Urinary bladder (tissue), 4 donors: ENCODE measurements around the gene TUBAL3. TPM values are rescaled to one million over a fixed set of nuclear protein-coding genes. Genes with fewer than 3 reads are reported as not detected.

Experiments used
- DNase-seq: peaks from one replicate; pipeline ENCODE4 v3.0.0-alpha.2; 2015; ENCODE audit errors: extremely low spot score
- H3K27ac ChIP-seq: one replicate; pipeline ENCODE4 v1.5.1; 2013; ENCODE audit warnings: low read depth, mild to moderate bottlenecking, moderate library complexity
- H3K36me3 ChIP-seq: one replicate; pipeline ENCODE4 v1.6.1; 2013; ENCODE audit warnings: mild to moderate bottlenecking, moderate library complexity; ENCODE audit not compliant: insufficient read depth
- H3K4me1 ChIP-seq: one replicate; pipeline ENCODE4 v1.6.1; 2013; ENCODE audit warnings: mild to moderate bottlenecking, moderate library complexity; ENCODE audit not compliant: insufficient read depth
- H3K4me3 ChIP-seq: one replicate; pipeline ENCODE4 v1.5.1; 2013; ENCODE audit warnings: low read depth, low read length
- WGBS: extraction: QIAGEN DNeasy Blood & Tissue Kit; methylation state at CpG from one replicate; pipeline ENCODE4 v1.1.7; 2013; 5-methylcytosine and 5-hydroxymethylcytosine counted together
- polyA plus RNA-seq: library from polyadenylated mRNA; stranded (reverse); fragments of 200-250 nt; gene quantifications from one replicate; pipeline ENCODE4 v1.2.3, GENCODE V29; 2013
- total RNA-seq: library from RNA; depleted of rRNA; stranded (reverse); fragments of >200 nt; gene quantifications from one replicate; pipeline ENCODE4 v1.2.3, GENCODE V29; 2014
- donor health status: healthy with polysubstance abuse.
- donor health status: healthy.

Gene TUBAL3
- total and polyA plus RNA-seq, 2 donors, result 0.05 to 0.16 TPM

- WGBS, result 66% methylated on average over 9 of the region's 9 CpGs
- DNase-seq, result no peak
- H3K36me3 ChIP-seq, result no peaks in the 10 kb centered on the region
- no peaks in the 10 kb centered on the region for H3K4me1 ChIP-seq
- H3K27ac ChIP-seq, result no peak overlapping the region
- no peak overlapping the region for H3K4me3 ChIP-seq
Observed at GRCh38 chr10:5442065-5442989, 37.7 kb upstream of the TUBAL3 start.

GRCh38 chr10:5441106-5441505 is 36.5 kb upstream of the TUBAL3 start:
- WGBS, result 87% methylated on average over 4 of the region's 4 CpGs
- no peak for DNase-seq
- H3K36me3 ChIP-seq, result no peaks in the 10 kb centered on the region
- H3K27ac ChIP-seq, result no peak overlapping the region
- H3K4me1 ChIP-seq, result no peaks in the 10 kb centered on the region
- H3K4me3 ChIP-seq, result no peak overlapping the region

DNA sequence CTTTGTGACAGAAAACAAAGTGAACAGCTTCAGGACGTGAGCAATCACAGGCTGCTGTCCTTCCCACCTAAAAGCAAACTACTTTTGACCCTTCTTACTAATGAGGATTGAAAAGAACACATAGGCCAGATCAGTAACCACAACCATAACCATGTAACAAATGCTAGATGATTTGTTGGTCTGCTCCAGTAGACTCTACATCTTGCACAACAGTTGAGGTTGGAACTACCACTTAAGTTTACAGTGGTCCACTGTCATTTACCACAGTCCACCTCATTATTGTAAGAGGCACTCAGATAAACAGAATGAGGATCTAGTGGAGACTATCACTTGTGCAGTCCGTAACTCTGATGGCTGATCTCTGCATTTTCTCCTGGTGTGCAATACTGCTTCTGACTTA is 35.6 kb upstream of the TUBAL3 start:
- H3K36me3 ChIP-seq, result no peaks in the 10 kb centered on the region
- no peak overlapping the region for H3K27ac ChIP-seq
- no peak overlapping the region for H3K4me3 ChIP-seq
- H3K4me1 ChIP-seq, result no peaks in the 10 kb centered on the region
- no peak for DNase-seq
- WGBS, result 92% methylated on average over 2 of the region's 2 CpGs

- DNase-seq, result no peak
- WGBS, result 95% methylated on average over 3 of the region's 3 CpGs
- H3K27ac ChIP-seq, result no peak overlapping the region
- no peaks in the 10 kb centered on the region for H3K36me3 ChIP-seq
- H3K4me3 ChIP-seq, result no peak overlapping the region
- no peaks in the 10 kb centered on the region for H3K4me1 ChIP-seq
Observed at GRCh38 chr10:5435328-5435727, 30.7 kb upstream of the TUBAL3 start.

- 61% methylated on average over 3 of the region's 3 CpGs for WGBS
- Histone ChIP-seq H3K27ac (no peak overlapping the region), H3K4me1 (no peaks in the 10 kb centered on the region), H3K36me3 (no peaks in the 10 kb centered on the region), H3K4me3 (no peak overlapping the region)
- no peak for DNase-seq
Observed at GRCh38 chr10:5434017-5434753, 29.6 kb upstream of the TUBAL3 start.

DNA sequence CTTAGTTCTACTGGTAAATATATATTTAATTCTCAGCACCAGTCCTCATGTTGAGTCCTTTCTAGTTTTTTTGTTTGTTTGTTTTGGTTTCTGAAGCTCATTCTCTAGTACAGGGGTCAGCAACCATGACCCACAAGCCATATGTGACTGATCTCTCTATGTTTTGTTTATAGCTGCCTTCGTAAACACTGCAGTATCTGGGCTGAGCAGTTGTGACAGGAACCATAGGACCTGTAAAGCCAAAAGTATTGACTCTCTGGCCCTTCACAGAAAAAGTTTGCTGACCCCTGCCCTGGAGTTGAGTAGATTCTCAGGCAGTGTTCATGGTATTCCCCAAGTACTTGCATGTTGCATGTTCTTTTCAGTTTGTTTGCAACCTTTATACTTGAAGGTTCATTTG is 28.6 kb upstream of the TUBAL3 start:
- 59% methylated on average over 1 of the region's 1 CpG for whole genome bisulfite sequencing
- Histone ChIP-seq H3K4me3 (no peak overlapping the region), H3K27ac (no peak overlapping the region), H3K36me3 (no peaks in the 10 kb centered on the region), H3K4me1 (no peaks in the 10 kb centered on the region)
- DNase-seq, result no peak

- H3K4me1 ChIP-seq, result no peaks in the 10 kb centered on the region
- no peaks in the 10 kb centered on the region for H3K36me3 ChIP-seq
- WGBS, result 78% methylated on average over 2 of the region's 2 CpGs
- no peak overlapping the region for H3K4me3 ChIP-seq
- DNase-seq, result no peak
- H3K27ac ChIP-seq, result no peak overlapping the region
Observed at GRCh38 chr10:5428133-5428532, 23.5 kb upstream of the TUBAL3 start.

GRCh38 chr10:5424751-5425150 is 20.1 kb upstream of the TUBAL3 start:
- H3K4me3 ChIP-seq, result no peak overlapping the region
- no peak overlapping the region for H3K27ac ChIP-seq
- no peak for DNase-seq
- 68% methylated on average over 4 of the region's 4 CpGs for WGBS
- H3K4me1 ChIP-seq, result no peaks in the 10 kb centered on the region
- no peaks in the 10 kb centered on the region for H3K36me3 ChIP-seq

DNA sequence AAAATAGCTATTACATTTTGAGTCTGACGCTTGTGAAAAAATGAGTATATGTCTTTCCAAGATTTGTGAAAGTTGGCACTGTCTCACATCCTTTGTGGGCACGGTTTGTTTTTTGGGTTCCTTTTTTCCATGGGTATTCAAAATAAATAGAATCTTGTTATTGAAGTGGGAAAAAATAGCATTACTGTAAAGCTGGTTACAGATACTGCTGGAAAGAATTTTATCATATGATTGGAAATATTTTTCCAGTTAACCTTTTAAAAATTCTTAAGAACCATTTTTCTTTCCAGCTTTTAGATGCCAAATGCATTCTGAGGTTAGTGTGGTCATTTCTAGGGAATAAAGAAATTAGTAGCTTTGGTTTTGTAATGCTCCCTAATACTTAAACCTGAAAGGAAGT is 19.1 kb upstream of the TUBAL3 start:
- Histone ChIP-seq H3K36me3 (no peaks in the 10 kb centered on the region), H3K4me3 (no peak overlapping the region), H3K4me1 (no peaks in the 10 kb centered on the region), H3K27ac (no peak overlapping the region)
- DNase-seq, result no peak
- WGBS, result 35% methylated on average over 2 of the region's 2 CpGs

DNA sequence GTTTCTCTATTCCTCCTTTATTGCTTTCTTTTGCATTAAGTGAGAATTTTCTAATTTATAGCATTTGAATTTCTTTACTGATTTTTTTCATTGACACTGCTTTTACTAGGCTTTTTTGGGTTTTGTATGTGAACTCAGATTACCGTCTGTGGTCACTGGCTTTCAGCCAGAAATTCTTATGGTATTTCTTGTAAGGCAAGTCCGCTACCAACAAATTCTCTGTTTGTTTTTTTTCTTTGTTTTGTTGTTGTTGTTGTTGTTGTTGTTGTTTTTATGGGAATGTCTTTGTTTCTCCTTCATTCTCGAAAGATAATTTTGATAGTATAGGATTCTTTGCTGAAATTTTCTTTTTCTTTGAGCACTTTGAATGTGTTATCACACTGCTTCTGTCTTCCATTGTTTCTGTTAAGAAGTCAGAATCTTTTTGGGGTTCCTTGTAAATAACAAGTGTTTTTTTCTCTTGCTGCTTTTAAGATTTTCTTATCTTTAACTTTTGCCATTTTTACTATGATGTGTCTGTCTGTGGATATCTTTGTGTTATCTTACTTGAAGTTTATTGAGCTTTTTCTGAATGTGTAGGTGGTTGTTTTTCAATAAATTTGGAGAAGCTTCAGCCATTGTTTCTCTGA is 15.0 kb upstream of the TUBAL3 start:
- Histone ChIP-seq H3K36me3 (no peaks in the 10 kb centered on the region), H3K27ac (no peak overlapping the region), H3K4me3 (no peak overlapping the region), H3K4me1 (no peaks in the 10 kb centered on the region)
- WGBS, result 90% methylated on average over 3 of the region's 3 CpGs
- no peak for DNase-seq

GRCh38 chr10:5418584-5418983 is 14.0 kb upstream of the TUBAL3 start:
- Histone ChIP-seq H3K36me3 (no peaks in the 10 kb centered on the region), H3K27ac (no peak overlapping the region), H3K4me3 (no peak overlapping the region), H3K4me1 (no peaks in the 10 kb centered on the region)
- no peak for DNase-seq

- H3K36me3 ChIP-seq, result no peaks in the 10 kb centered on the region
- H3K27ac ChIP-seq, result no peak overlapping the region
- no peak overlapping the region for H3K4me3 ChIP-seq
- no peaks in the 10 kb centered on the region for H3K4me1 ChIP-seq
- no peak for DNase-seq
- 91% methylated on average over 11 of the region's 11 CpGs for WGBS
Observed at GRCh38 chr10:5416981-5417380, 12.4 kb upstream of the TUBAL3 start.

DNA sequence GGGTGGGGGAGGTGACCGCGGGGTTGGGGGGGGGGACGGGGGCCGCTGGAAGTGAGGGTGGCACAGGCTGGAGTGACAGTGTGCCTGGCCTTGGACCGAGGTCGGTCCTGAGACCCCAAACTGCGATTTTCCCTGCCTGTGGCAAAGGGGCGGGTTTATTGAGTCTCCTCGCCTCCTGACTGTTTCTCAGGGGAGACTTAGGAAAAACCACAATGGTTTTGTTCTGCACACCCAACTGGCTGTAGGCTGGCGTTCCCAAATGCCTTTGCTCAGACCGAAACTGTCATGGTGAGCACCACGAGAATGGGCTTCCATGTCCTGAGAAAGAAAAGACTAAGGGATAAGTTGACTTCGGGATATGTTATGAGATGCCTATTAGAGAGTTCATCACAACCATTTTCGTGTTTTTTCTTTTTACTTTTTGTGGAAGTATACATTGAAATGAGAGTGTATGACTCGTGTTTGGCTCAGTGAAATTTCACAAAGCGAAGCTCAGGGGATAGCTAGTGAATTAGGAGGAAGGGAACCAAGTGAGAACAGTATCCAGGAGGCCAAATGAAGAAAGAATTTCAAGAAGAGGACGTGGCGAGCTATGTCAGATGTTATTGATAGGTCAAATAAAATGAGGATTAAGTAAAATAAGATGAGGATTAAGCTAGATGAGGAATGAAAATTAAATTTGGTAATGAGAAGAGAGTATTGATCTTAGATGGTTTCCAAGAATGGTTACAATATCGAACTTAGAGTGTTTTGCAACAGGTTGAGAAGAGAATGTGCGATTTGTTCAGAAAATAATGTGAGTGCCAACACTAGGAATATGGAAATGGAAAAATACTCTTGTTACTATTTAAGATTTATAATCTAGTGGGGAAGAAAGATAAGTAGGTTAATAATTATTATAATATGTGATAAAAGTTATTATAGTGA is 8.6 kb upstream of the TUBAL3 start:
- Histone ChIP-seq H3K36me3 (no peaks in the 10 kb centered on the region), H3K4me1 (no peaks in the 10 kb centered on the region), H3K4me3 (peak overlapping the region; percentile 93), H3K27ac (no peak overlapping the region)
- WGBS, result 23% methylated on average over 20 of the region's 20 CpGs
- no peak for DNase-seq
